Liver (tissue), 3 donors: ENCODE results near the gene H2BK1.

Source experiments
- RXRA ChIP-seq, 2 donors: IDR thresholded peaks; 2 replicates each; pipeline ENCODE4 v1.6.1; 2017 to 2018; ENCODE audit warnings: antibody characterized with exemption in 2 of 2, mild to moderate bottlenecking in 1 of 2
- YY1 ChIP-seq: IDR thresholded peaks from 2 replicates; pipeline ENCODE4 v1.6.1; 2016; ENCODE audit warnings: antibody characterized with exemption, mild to moderate bottlenecking
- TF ChIP-seq, protein P1 (sequence below): fragments of 150-350 bp; IDR thresholded peaks from 2 replicates; pipeline ENCODE4 v1.5.1; 2017; ENCODE audit warnings: improper control_type of control experiment, low read depth, low read length; ENCODE audit not compliant: missing input control
- donor health status: healthy.
- donor health status: healthy.

DNA sequence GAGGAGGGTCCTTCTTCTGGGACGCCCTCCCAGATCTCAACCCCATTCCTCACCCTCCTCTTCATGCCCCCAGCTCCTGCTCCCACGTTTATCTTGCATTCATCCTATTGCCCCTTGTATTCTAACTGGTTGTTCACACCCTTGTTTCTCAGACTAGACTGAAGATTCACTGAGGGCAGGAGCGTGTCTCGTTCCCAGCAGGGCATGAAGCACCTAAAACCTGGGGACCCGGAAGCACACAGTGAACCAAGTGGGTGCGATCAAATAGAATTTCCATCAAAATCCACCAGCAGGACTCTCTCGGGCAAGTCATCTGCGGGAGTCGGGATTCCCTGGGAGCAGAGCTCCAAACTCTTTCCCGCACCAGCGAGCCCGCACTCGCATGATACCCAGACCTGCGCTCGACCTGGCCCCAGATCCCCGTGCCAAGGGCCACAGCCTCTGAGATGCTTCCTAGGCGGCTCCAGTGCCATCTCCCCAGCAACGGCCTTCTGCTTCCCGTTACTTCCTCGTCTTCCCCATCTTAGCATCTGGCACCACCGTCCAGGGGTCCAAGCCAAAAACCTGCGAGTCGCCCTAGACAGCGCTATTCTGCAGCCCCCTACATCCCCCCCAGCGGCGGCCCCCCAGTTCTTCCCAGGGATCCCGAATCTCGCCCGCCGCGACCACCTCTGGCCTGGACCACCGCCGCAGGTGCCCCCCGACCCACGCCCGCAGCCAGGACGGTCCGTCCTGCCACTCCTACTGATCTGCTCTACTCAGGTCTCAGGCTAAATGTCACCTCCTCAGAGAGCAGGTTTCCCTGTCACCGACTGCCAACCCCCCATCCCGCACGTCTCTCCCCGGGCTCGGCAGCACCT, 36.7 kb downstream of the H2BK1 start:
- no peak for TF ChIP-seq RXRA (IDR thresholded peaks at IDR 0.05)
- TF ChIP-seq, protein P1, sequence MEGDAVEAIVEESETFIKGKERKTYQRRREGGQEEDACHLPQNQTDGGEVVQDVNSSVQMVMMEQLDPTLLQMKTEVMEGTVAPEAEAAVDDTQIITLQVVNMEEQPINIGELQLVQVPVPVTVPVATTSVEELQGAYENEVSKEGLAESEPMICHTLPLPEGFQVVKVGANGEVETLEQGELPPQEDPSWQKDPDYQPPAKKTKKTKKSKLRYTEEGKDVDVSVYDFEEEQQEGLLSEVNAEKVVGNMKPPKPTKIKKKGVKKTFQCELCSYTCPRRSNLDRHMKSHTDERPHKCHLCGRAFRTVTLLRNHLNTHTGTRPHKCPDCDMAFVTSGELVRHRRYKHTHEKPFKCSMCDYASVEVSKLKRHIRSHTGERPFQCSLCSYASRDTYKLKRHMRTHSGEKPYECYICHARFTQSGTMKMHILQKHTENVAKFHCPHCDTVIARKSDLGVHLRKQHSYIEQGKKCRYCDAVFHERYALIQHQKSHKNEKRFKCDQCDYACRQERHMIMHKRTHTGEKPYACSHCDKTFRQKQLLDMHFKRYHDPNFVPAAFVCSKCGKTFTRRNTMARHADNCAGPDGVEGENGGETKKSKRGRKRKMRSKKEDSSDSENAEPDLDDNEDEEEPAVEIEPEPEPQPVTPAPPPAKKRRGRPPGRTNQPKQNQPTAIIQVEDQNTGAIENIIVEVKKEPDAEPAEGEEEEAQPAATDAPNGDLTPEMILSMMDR, result no peak
- TF ChIP-seq YY1, result no peak
